K562 (cell line): Measurements from ENCODE around the gene ABR.

Source experiments
- E2F6 ChIP-seq, 2 experiments: IDR thresholded peaks; 2 replicates each; pipeline ENCODE4 v1.6.1; 2011; ENCODE audit warnings: borderline replicate concordance in 1 of 2, control low read depth in 1 of 2, low read depth in 1 of 2, low read length in 1 of 2, mild to moderate bottlenecking in 1 of 2, mixed read lengths in 1 of 2, moderate library complexity in 1 of 2; ENCODE audit not compliant: insufficient read depth in 1 of 2, insufficient read length in 1 of 2, poor library complexity in 1 of 2, severe bottlenecking in 1 of 2; ENCODE audit errors: extremely low read depth in 1 of 2
- FOXA3 ChIP-seq, 2 experiments: fragments of 450-650 bp in 1 of 2; sonication (generic) in 1 of 2; formaldehyde crosslinking; IDR thresholded peaks in 1 of 2; conservative IDR thresholded peaks in 1 of 2; 2 replicates each; pipeline versions ENCODE4 v1.4.0 to v1.8.0; 2020 to 2022; ENCODE audit warnings: mild to moderate bottlenecking in 2 of 2, missing genetic modification reagents in 1 of 2
- JUND ChIP-seq, 2 experiments: IDR thresholded peaks; 2 replicates in 1 of 2; 3 replicates in 1 of 2; pipeline ENCODE4 v1.6.1; 2011; ENCODE audit warnings: borderline replicate concordance in 2 of 2, low read depth in 2 of 2, low read length in 2 of 2, improper control_type of control experiment in 1 of 2, missing biosample characterization in 1 of 2, missing genetic modification characterization in 1 of 2, missing genetic modification reagents in 1 of 2
- MAZ ChIP-seq, 2 experiments: fragments of 450-650 bp in 1 of 2; sonication (generic) in 1 of 2; formaldehyde crosslinking; IDR thresholded peaks in 1 of 2; conservative IDR thresholded peaks in 1 of 2; 2 replicates each; pipeline versions ENCODE4 v1.4.0 to v1.5.0; 2020; ENCODE audit warnings: mild to moderate bottlenecking in 1 of 2, missing genetic modification reagents in 1 of 2
- POLR2A ChIP-seq: fragments of 450-650 bp; conservative IDR thresholded peaks from 2 replicates; pipeline ENCODE4 v1.6.1; 2016
- RBM22 ChIP-seq: fragments of 200-400 bp; formaldehyde crosslinking; IDR thresholded peaks from 2 replicates; pipeline ENCODE4 v1.6.1; 2018; ENCODE audit warnings: low read length, low read depth; ENCODE audit not compliant: poor library complexity, severe bottlenecking
- TCF7 ChIP-seq: sonication (generic); IDR thresholded peaks from 2 replicates; pipeline ENCODE4 v1.6.1; 2016; ENCODE audit warnings: antibody characterized with exemption, borderline replicate concordance
- WHSC1 ChIP-seq: IDR thresholded peaks from one replicate; pipeline ENCODE4 v1.6.1; 2012; ENCODE audit warnings: low read length, control low read depth, inconsistent platforms
- ZBED1 ChIP-seq: IDR thresholded peaks from 2 replicates; pipeline ENCODE4 v1.6.1; 2014
- ZBTB43 ChIP-seq: sonication (generic); formaldehyde crosslinking; IDR thresholded peaks from 2 replicates; pipeline ENCODE4 v1.8.0; 2023; ENCODE audit warnings: mild to moderate bottlenecking, missing genetic modification reagents
- TF ChIP-seq, protein P1 (sequence below), 3 experiments: IDR thresholded peaks in 2 of 3; conservative IDR thresholded peaks in 1 of 3; 2 replicates each; pipeline ENCODE4 v1.5.1; 2011 to 2012; ENCODE audit warnings: low read length in 3 of 3, mild to moderate bottlenecking in 3 of 3, control low read depth in 2 of 3, improper control_type of control experiment in 1 of 3, inconsistent platforms in 1 of 3, low read depth in 1 of 3, mixed read lengths in 1 of 3, moderate library complexity in 1 of 3; ENCODE audit not compliant: insufficient read depth in 2 of 3

DNA sequence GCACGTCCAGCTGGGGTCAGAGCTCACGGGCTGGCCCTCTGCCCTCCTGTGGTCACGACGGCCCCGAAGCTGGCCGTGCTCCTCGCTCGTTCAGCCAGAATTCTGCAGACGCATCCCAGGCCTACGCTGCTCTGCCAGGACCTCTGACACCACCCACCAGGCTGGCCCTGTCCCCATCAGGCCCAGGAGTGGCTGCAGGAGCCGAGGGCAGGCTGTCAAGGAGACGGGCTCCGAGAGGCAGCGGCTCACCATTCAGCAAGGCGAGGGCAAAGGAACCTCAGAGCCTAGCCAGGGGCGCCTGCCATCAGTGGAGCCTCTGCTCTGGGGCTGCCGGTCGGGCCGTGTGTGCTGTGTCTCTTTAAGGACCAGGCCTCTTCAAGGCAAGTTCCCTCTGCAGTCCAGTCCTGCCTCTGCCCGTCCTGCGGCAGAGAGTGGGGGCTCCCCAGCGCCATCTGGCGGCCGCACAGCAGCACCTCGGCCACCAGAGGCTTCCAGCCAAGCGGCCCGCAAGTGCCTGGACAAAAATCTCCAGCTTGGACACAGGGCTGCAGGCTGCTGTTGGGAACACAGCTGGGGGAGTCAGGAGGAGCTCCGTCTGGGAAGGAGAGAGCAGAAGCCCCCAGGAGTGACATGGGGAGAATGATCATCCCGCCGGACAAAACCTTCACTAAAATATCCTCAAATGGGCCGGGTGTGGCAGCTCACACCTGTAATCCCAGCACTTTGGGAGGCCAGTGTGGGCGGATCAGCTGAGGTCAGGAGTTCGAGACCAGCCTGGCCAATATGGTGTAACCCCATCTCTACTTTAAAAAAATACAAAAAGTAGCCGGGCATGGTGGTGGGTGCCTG, 7.4 kb upstream of the ABR start:
- TF ChIP-seq E2F6 (IDR thresholded peaks at IDR 0.05; ENCODE audit: borderline replicate concordance in 1 of 2, extremely low read depth in 1 of 2, insufficient read depth in 1 of 2, insufficient read length in 1 of 2, low read depth in 1 of 2, low read length in 1 of 2, poor library complexity in 1 of 2, severe bottlenecking in 1 of 2) (no peak), JUND (IDR thresholded peaks at IDR 0.05; ENCODE audit: borderline replicate concordance, low read depth, low read length) (no peak), JUND (tag; IDR thresholded peaks at IDR 0.05; ENCODE audit: borderline replicate concordance, low read depth, low read length) (no peak; the same call in 2 of the 3 replicates), ZBTB43 (CRISPR knock-in tag) (no peak), MAZ (CRISPR knock-in tag; conservative IDR thresholded peaks at IDR 0.05 in 1 of 2, IDR thresholded peaks at IDR 0.05 in 1 of 2) (peak in 1 of 2 experiments; percentile 37; a peak in 1 of 4 replicates), ZBED1 (no peak), POLR2A (no peak), TCF7 (no peak), FOXA3 (CRISPR knock-in tag; conservative IDR thresholded peaks at IDR 0.05 in 1 of 2, IDR thresholded peaks at IDR 0.05 in 1 of 2) (no peak), WHSC1 (no peak), RBM22 (no peak)
- TF ChIP-seq, protein P1, sequence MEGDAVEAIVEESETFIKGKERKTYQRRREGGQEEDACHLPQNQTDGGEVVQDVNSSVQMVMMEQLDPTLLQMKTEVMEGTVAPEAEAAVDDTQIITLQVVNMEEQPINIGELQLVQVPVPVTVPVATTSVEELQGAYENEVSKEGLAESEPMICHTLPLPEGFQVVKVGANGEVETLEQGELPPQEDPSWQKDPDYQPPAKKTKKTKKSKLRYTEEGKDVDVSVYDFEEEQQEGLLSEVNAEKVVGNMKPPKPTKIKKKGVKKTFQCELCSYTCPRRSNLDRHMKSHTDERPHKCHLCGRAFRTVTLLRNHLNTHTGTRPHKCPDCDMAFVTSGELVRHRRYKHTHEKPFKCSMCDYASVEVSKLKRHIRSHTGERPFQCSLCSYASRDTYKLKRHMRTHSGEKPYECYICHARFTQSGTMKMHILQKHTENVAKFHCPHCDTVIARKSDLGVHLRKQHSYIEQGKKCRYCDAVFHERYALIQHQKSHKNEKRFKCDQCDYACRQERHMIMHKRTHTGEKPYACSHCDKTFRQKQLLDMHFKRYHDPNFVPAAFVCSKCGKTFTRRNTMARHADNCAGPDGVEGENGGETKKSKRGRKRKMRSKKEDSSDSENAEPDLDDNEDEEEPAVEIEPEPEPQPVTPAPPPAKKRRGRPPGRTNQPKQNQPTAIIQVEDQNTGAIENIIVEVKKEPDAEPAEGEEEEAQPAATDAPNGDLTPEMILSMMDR (IDR thresholded peaks at IDR 0.05 in 2 of 3, conservative IDR thresholded peaks at IDR 0.05 in 1 of 3; ENCODE audit: insufficient read depth in 2 of 3, low read depth in 1 of 3, low read length in 3 of 3), result peak; percentile 84 to 93 (median 86)
